T-cell (primary cell): ENCODE data around the gene KIF20B. TPM values are rescaled to one million over a fixed set of nuclear protein-coding genes. Genes with fewer than 3 reads are reported as not detected.

Experiments
- ATAC-seq, 4 experiments: fragments of 200-7000 bp in 3 of 4; fragments of 150-1000 bp in 1 of 4; cut with Tn5 transposase; replicated peaks in 1 of 4; 1 replicate in 3 of 4; 2 replicates in 1 of 4; pipeline ENCODE4 v1.10.0; 2021; ENCODE audit warnings: moderate library complexity in 3 of 4, mild to moderate bottlenecking in 2 of 4, moderate number of reproducible peaks in 1 of 4
- CTCF ChIA-PET, 2 donors: fragments of 300-600 bp; sonication (Branson Sonifier 250); formaldehyde crosslinking; loops; one replicate each; lab custom pipeline; 2022; ENCODE audit warnings: antibody characterized with exemption in 2 of 2; lab: Charles Lee
- POLR2A ChIA-PET, 2 donors: fragments of 300-600 bp; sonication (Branson Sonifier 250); formaldehyde crosslinking; loops; one replicate each; lab custom pipeline; 2022; ENCODE audit warnings: antibody characterized with exemption in 2 of 2; lab: Charles Lee
- DNase-seq, 35 experiments: peaks; one replicate each; pipeline versions ENCODE4 v3.0.0 to v3.0.0-alpha.2; 2013 to 2023
- H3K27ac ChIP-seq: one replicate; pipeline ENCODE4 v1.5.1; 2013; ENCODE audit warnings: low read length
- H3K27me3 ChIP-seq, 2 experiments: replicated peaks in 1 of 2; 1 replicate in 1 of 2; 2 replicates in 1 of 2; pipeline versions ENCODE4 v1.6.1 to v1.7.0; 2013; ENCODE audit warnings: low read length in 1 of 2, mixed read lengths in 1 of 2; ENCODE audit not compliant: control insufficient read depth in 2 of 2, insufficient read depth in 2 of 2; ENCODE audit errors: extremely low read depth in 1 of 2
- H3K36me3 ChIP-seq, 2 donors: 1 replicate in 1 of 2; 2 replicates in 1 of 2; pipeline versions ENCODE4 v1.6.1 to v1.7.0; 2013; ENCODE audit warnings: low read length in 1 of 2; ENCODE audit not compliant: control insufficient read depth in 2 of 2, insufficient read depth in 1 of 2; ENCODE audit errors: extremely low read depth in 1 of 2
- H3K4me1 ChIP-seq, 2 experiments: 1 replicate in 1 of 2; 2 replicates in 1 of 2; pipeline versions ENCODE4 v1.6.1 to v1.7.0; 2013; ENCODE audit warnings: low read length in 2 of 2, mixed read lengths in 1 of 2; ENCODE audit not compliant: insufficient read depth in 2 of 2, control insufficient read depth in 1 of 2; ENCODE audit errors: extremely low read depth in 1 of 2
- H3K4me3 ChIP-seq, 2 donors: 1 replicate in 1 of 2; 2 replicates in 1 of 2; pipeline versions ENCODE4 v1.5.1 to v1.7.0; 2013; ENCODE audit warnings: mild to moderate bottlenecking in 2 of 2, low read length in 1 of 2, moderate library complexity in 1 of 2; ENCODE audit not compliant: control insufficient read depth in 1 of 2; ENCODE audit errors: extremely low read depth in 1 of 2
- H3K9me3 ChIP-seq: 2 replicates; pipeline ENCODE4 v1.7.0; 2013
- H3K27ac Mint-ChIP-seq, 2 donors: one replicate each; pipeline ENCODE4 v1.8.0; 2020 to 2021; ENCODE audit warnings: mild to moderate bottlenecking in 2 of 2, mixed read lengths in 2 of 2
- H3K27me3 Mint-ChIP-seq, 2 donors: one replicate each; pipeline ENCODE4 v1.8.0; 2021 to 2022; ENCODE audit warnings: mixed read lengths in 2 of 2
- H3K36me3 Mint-ChIP-seq: one replicate; pipeline ENCODE4 v1.8.0; 2021; ENCODE audit warnings: mixed read lengths
- H3K4me1 Mint-ChIP-seq, 3 donors: one replicate each; pipeline ENCODE4 v1.8.0; 2020 to 2022; ENCODE audit warnings: mixed read lengths in 3 of 3, mild to moderate bottlenecking in 1 of 3
- H3K4me3 Mint-ChIP-seq, 3 donors: one replicate each; pipeline ENCODE4 v1.8.0; 2020 to 2022; ENCODE audit warnings: mild to moderate bottlenecking in 3 of 3, mixed read lengths in 3 of 3, moderate library complexity in 3 of 3
- H3K9me3 Mint-ChIP-seq, 3 donors: one replicate each; pipeline ENCODE4 v1.8.0; 2020 to 2022; ENCODE audit warnings: mixed read lengths in 3 of 3
- WGBS: methylation state at CpG from one replicate; pipeline ENCODE4 v1.1.5; 2013; ENCODE audit warnings: missing lambda C conversion rate; ENCODE audit not compliant: insufficient coverage; 5-methylcytosine and 5-hydroxymethylcytosine counted together
- total RNA-seq, 35 experiments: library from RNA in 6 of 35; stranded (reverse) in 6 of 35; fragments of 120-200 nt in 1 of 35; gene quantifications; one replicate each; pipeline versions ENCODE4 v1.2.1 to v1.2.4 and lab custom pipeline; 2013 to 2026

The KIF20B gene
- total RNA-seq, 5 donors from 2014 or later (not counting 1 experiment from before 2014, with no cell fraction given) = 17.6 to 21.5 (median 20.1) TPM

DNA sequence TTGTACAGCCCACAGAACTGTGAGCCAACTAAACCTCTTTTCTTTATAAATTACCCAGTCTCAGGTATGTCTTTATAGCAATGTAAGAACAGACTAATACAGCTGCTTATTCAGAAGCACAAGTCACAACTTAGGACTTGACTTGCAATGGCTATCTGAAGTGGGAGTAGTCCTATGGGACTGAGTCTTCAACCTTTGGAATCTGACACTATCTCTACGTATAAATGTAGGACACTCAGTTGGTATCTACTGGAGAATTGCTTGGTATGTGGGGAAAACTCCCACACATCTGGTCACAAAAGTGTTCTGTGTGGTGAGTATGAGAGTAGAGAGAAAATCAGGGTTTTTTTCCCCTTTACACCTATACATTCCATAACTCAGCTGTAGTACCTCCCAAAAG lies 44.1 kb upstream of the KIF20B start:
- POLR2A ChIA-PET = no interaction called here
- peaks cover 4 to 5% (median 5%) of the 10 kb centered on the region in 3 donors for H3K9me3 Mint-ChIP-seq
- no peak overlapping the region for H3K27ac Mint-ChIP-seq
- no peak for ATAC-seq
- peaks cover 0 to 3% (median 0%) of the 10 kb centered on the region in 3 donors for H3K4me1 Mint-ChIP-seq
- H3K4me1 ChIP-seq = no peaks in the 10 kb centered on the region
- no peak overlapping the region for H3K4me3 Mint-ChIP-seq
- H3K4me3 ChIP-seq = no peak overlapping the region
- H3K36me3 ChIP-seq = no peaks in the 10 kb centered on the region
- H3K27ac ChIP-seq = no peak overlapping the region
- no peaks in the 10 kb centered on the region for H3K27me3 ChIP-seq
- no peaks in the 10 kb centered on the region for H3K9me3 ChIP-seq
- H3K27me3 Mint-ChIP-seq = peaks cover 0 to 5% of the 10 kb centered on the region in 2 donors
- no peak for DNase-seq
- CTCF ChIA-PET = no interaction called here
- no peaks in the 10 kb centered on the region for H3K36me3 Mint-ChIP-seq
- no CpG with 5 or more reads among the region's 1 CpG for WGBS

DNA sequence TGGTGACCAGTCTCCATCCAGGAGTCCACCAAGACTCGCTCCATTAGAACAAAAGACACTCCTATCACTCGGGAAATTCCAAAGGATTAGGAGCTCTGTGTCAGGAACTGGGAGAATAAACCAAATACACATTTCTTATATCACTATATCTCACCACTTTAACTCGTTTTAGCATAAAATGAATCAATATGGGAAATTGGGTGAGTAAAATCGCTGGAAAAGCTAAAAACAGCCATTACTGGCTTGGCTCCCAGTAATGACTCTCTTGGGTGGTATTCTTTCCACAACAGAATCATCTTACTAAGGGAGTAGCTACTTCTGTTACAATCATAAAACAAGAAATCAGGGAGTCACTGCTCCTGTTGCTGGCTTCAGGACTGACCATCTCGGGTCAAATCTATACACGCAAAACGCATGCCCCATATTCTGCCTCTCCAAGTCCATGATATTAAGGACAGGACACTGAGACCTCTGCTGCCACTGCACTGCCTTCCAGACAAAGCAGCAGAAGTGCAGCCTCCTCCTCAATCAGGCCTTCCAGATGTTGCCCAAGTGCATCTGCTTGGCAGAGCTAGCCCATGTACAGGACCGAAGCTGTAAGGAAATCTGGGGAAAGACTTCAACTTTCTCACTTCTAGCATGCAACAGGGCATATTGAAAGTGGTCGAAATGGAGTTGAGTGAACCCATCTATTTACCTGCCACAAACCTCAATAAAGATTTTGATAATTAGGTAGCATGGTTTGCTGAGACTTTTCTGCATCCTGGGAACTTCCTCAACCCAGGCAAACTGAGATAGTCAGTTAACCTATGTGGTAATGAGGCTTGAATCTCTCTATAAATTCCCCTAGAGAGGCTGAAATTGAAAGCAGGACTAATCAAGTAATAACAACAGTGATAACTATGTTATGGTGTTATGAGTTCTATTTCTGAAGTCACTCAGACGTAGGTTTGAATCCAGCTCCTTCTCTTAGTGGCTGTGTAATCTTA lies 42.0 kb upstream of the KIF20B start:
- Mint-ChIP-seq H3K36me3 (no peaks in the 10 kb centered on the region), H3K4me1 (no peaks in the 10 kb centered on the region), H3K4me3 (no peak overlapping the region), H3K27me3 (peaks cover 0 to 5% of the 10 kb centered on the region in 2 donors), H3K9me3 (peaks cover 4 to 5% (median 5%) of the 10 kb centered on the region in 3 donors), H3K27ac (no peak overlapping the region)
- WGBS = 92% methylated on average over 3 of the region's 10 CpGs
- ATAC-seq = no peak
- CTCF ChIA-PET = no interaction called here
- H3K36me3 ChIP-seq = no peaks in the 10 kb centered on the region
- POLR2A ChIA-PET = interaction anchor here in 1 of 2 donors (0.6 kb wide), 1 partner anchor 37 kb away, joined by 3 read pairs; no protein-coding TSS in a partner anchor
- no peaks in the 10 kb centered on the region for H3K9me3 ChIP-seq
- DNase-seq = no peak
- no peak overlapping the region for H3K27ac ChIP-seq
- no peaks in the 10 kb centered on the region for H3K27me3 ChIP-seq
- H3K4me1 ChIP-seq = no peaks in the 10 kb centered on the region
- H3K4me3 ChIP-seq = no peak overlapping the region

DNA sequence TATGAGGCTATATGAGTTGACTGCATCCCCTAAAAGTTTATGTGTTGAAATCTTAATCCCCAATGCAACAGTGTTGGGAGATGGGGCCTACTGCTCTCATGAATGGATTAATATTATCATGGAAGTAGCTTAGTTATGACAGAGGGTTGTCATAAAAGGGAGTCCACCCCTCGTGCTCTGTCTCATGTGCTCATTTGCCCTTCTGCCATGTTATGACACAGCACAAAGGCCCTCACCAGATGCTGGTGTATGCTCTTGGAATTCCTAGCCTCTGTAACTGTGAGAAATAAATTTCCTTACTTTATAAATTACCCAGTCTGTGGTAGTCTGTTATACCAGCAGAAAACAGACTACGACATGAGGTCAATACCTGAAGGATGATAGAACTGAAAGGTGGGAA lies 38.8 kb upstream of the KIF20B start:
- H3K27me3 ChIP-seq = no peaks in the 10 kb centered on the region
- Mint-ChIP-seq H3K27me3 (peaks cover 0 to 5% of the 10 kb centered on the region in 2 donors), H3K4me3 (no peak overlapping the region), H3K27ac (no peak overlapping the region), H3K36me3 (no peaks in the 10 kb centered on the region), H3K9me3 (no peaks in the 10 kb centered on the region), H3K4me1 (no peaks in the 10 kb centered on the region)
- DNase-seq (no peak), ATAC-seq (no peak)
- WGBS = 100% methylated on average over 1 of the region's 2 CpGs
- no peaks in the 10 kb centered on the region for H3K4me1 ChIP-seq
- POLR2A ChIA-PET = no interaction called here
- H3K36me3 ChIP-seq = no peaks in the 10 kb centered on the region
- no peak overlapping the region for H3K27ac ChIP-seq
- no peak overlapping the region for H3K4me3 ChIP-seq
- no peaks in the 10 kb centered on the region for H3K9me3 ChIP-seq
- CTCF ChIA-PET = no interaction called here

DNA sequence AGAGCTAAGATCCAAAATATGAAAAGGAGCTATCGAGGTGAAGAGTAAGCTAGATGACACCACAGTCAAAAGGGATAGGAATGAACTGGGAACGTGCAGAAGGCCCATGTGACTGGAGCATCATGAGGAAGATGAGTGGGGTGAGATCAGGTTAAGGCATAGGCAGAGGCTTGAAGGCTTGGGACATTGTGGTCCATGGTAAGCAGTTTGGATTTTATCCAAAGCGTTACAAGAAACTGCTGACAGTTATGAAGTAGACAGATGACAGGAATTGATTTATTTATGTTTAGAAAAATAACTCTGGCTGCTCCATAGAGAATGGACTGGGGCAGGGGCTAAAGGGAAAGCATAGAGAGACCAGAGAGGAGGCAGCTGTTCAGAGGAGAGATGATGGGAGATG lies 38.2 kb upstream of the KIF20B start:
- Mint-ChIP-seq H3K4me1 (no peaks in the 10 kb centered on the region), H3K36me3 (no peaks in the 10 kb centered on the region), H3K27ac (no peak overlapping the region), H3K9me3 (no peaks in the 10 kb centered on the region), H3K27me3 (peaks cover 0 to 5% of the 10 kb centered on the region in 2 donors), H3K4me3 (no peak overlapping the region)
- H3K27ac ChIP-seq = no peak overlapping the region
- ATAC-seq = no peak
- no peaks in the 10 kb centered on the region for H3K36me3 ChIP-seq
- ChIA-PET CTCF (interaction anchor here (0.5 to 0.7 kb wide), 2 partner anchors 798 to 1200 kb away, joined by 3 read pairs; no protein-coding TSS in a partner anchor), POLR2A (interaction anchor here in 1 of 2 donors (0.5 kb wide), 1 partner anchor 40 kb away, joined by 3 read pairs; no protein-coding TSS in a partner anchor)
- H3K4me3 ChIP-seq = no peak overlapping the region
- 71% methylated on average over 3 of the region's 3 CpGs for WGBS
- no peaks in the 10 kb centered on the region for H3K4me1 ChIP-seq
- no peaks in the 10 kb centered on the region for H3K27me3 ChIP-seq
- no peak for DNase-seq
- no peaks in the 10 kb centered on the region for H3K9me3 ChIP-seq

DNA sequence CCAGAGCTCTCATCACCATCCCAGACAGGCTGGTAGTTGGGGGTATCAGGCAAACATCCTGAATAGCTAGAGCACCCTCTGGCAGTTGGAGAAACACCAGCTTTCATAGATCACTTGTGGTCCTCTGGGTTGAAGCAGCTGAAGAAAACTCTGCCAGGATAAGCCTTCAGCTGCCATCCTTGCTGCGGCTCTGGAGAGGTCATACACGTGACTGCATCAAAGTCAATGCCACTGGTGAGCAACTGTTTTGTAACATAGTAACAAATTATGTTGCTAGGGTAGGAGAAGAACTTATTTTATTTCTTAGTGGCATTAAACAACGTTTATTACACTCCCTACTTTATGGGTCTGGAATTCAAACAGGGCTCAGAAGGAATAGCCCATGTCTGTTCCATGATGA lies 37.2 kb upstream of the KIF20B start:
- ATAC-seq (no peak), DNase-seq (no peak)
- H3K36me3 Mint-ChIP-seq = no peaks in the 10 kb centered on the region
- no peak overlapping the region for H3K27ac Mint-ChIP-seq
- CTCF ChIA-PET = interaction anchor here in 1 of 2 donors (0.8 kb wide), 1 partner anchor 13 kb away, joined by 3 read pairs; no protein-coding TSS in a partner anchor
- H3K27me3 ChIP-seq = no peaks in the 10 kb centered on the region
- no peaks in the 10 kb centered on the region for H3K9me3 Mint-ChIP-seq
- WGBS = 90% methylated on average over 2 of the region's 3 CpGs
- peaks cover 0 to 5% of the 10 kb centered on the region in 2 donors for H3K27me3 Mint-ChIP-seq
- H3K4me1 Mint-ChIP-seq = no peaks in the 10 kb centered on the region
- H3K27ac ChIP-seq = no peak overlapping the region
- H3K4me1 ChIP-seq = no peaks in the 10 kb centered on the region
- H3K36me3 ChIP-seq = no peaks in the 10 kb centered on the region
- no peaks in the 10 kb centered on the region for H3K9me3 ChIP-seq
- H3K4me3 Mint-ChIP-seq = no peak overlapping the region
- POLR2A ChIA-PET = interaction anchor here in 1 of 2 donors (0.5 kb wide), 1 partner anchor 21 kb away, joined by 6 read pairs; no protein-coding TSS in a partner anchor
- H3K4me3 ChIP-seq = no peak overlapping the region

DNA sequence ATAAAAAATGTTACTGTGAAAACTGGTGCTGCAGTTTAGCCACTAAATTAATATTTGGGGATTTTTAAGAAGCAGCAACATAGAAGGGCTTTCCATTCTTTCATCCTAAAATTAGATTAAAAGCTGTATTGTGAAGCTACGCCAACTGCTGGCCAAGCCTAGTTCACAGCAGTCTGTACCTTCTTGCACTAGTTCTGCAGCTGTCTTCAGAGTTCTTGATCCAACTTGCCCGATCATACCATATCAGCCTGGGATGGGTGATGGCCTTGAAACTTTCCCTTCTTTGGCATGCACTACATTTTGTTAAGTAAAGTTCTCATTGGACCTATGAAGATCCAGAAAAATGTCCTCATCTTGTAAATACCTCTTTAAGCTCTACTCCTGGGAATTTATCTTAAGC lies 36.1 kb upstream of the KIF20B start:
- POLR2A ChIA-PET = no interaction called here
- Mint-ChIP-seq H3K9me3 (no peaks in the 10 kb centered on the region), H3K36me3 (no peaks in the 10 kb centered on the region), H3K4me1 (no peaks in the 10 kb centered on the region), H3K27ac (no peak overlapping the region), H3K4me3 (no peak overlapping the region), H3K27me3 (peaks cover 1 to 5% of the 10 kb centered on the region in 2 donors)
- DNase-seq (no peak), ATAC-seq (no peak)
- Histone ChIP-seq H3K4me3 (no peak overlapping the region), H3K27me3 (no peaks in the 10 kb centered on the region), H3K27ac (no peak overlapping the region), H3K4me1 (no peaks in the 10 kb centered on the region), H3K9me3 (no peaks in the 10 kb centered on the region), H3K36me3 (no peaks in the 10 kb centered on the region)
- 100% methylated on average over 1 of the region's 2 CpGs for WGBS
- CTCF ChIA-PET = no interaction called here
